CD4-positive, CD25-positive, alpha-beta regulatory T cell (primary cell): Measurements from ENCODE around the gene KIF26B. TPM values are rescaled to one million over a fixed set of nuclear protein-coding genes. Genes with fewer than 3 reads are reported as not detected.

Experiments
- ATAC-seq, 2 donors: fragments of 150-1000 bp; cut with Tn5 transposase; one replicate each; pipeline ENCODE4 v1.10.0; 2021; ENCODE audit warnings: low read depth in 2 of 2, moderate number of reproducible peaks in 2 of 2, moderate library complexity in 1 of 2
- DNase-seq, 3 donors: peaks; one replicate each; pipeline versions ENCODE4 v3.0.0 to v3.0.0-alpha.2; 2012 to 2022; ENCODE audit warnings: mixed read lengths in 1 of 3
- H3K27ac ChIP-seq: one replicate; pipeline ENCODE4 v1.7.0; 2013; ENCODE audit warnings: mild to moderate bottlenecking, low read length; ENCODE audit not compliant: insufficient read depth, poor library complexity, severe bottlenecking
- H3K27me3 ChIP-seq: one replicate; pipeline ENCODE4 v1.7.0; 2013; ENCODE audit warnings: low read length; ENCODE audit not compliant: control insufficient read depth, insufficient read depth
- H3K36me3 ChIP-seq: one replicate; pipeline ENCODE4 v1.7.0; 2013; ENCODE audit warnings: mild to moderate bottlenecking, low read length, moderate library complexity; ENCODE audit not compliant: control insufficient read depth, insufficient read depth
- H3K4me1 ChIP-seq: 2 replicates; pipeline ENCODE4 v1.7.0; 2013; ENCODE audit warnings: mild to moderate bottlenecking, low read length; ENCODE audit not compliant: insufficient read depth, control insufficient read depth, poor library complexity, severe bottlenecking
- H3K4me3 ChIP-seq: one replicate; pipeline ENCODE4 v1.7.0; 2013; ENCODE audit warnings: low read depth, mild to moderate bottlenecking, low read length, moderate library complexity
- H3K9me3 ChIP-seq, 2 experiments: 1 replicate in 1 of 2; 2 replicates in 1 of 2; pipeline ENCODE4 v1.7.0; 2013; ENCODE audit warnings: low read length in 2 of 2, mild to moderate bottlenecking in 1 of 2, moderate library complexity in 1 of 2; ENCODE audit not compliant: control insufficient read depth in 2 of 2
- H3K27ac Mint-ChIP-seq, 3 donors: one replicate each; pipeline ENCODE4 v1.8.0; 2020 to 2022; ENCODE audit warnings: mild to moderate bottlenecking in 3 of 3, mixed read lengths in 3 of 3, moderate library complexity in 2 of 3
- H3K27me3 Mint-ChIP-seq: one replicate; pipeline ENCODE4 v1.8.0; 2022; ENCODE audit warnings: mild to moderate bottlenecking, mixed read lengths
- H3K36me3 Mint-ChIP-seq: one replicate; pipeline ENCODE4 v1.8.0; 2020; ENCODE audit warnings: mixed read lengths
- H3K4me1 Mint-ChIP-seq, 4 donors: one replicate each; pipeline ENCODE4 v1.8.0; 2020 to 2022; ENCODE audit warnings: mixed read lengths in 4 of 4, mild to moderate bottlenecking in 1 of 4
- H3K4me3 Mint-ChIP-seq, 4 donors: one replicate each; pipeline ENCODE4 v1.8.0; 2020 to 2022; ENCODE audit warnings: mild to moderate bottlenecking in 4 of 4, mixed read lengths in 4 of 4, moderate library complexity in 3 of 4
- H3K9me3 Mint-ChIP-seq, 7 donors: one replicate each; pipeline ENCODE4 v1.8.0; 2020 to 2022; ENCODE audit warnings: mixed read lengths in 7 of 7, mild to moderate bottlenecking in 3 of 7, moderate library complexity in 2 of 7
- polyA plus RNA-seq, 4 donors: library from polyadenylated mRNA; unstranded; fragments of 300-500 nt; fragmentation: Illumina TruSeq; gene quantifications; one replicate each; pipeline ENCODE4 v1.2.3, GENCODE V29; 2021
- total RNA-seq: library from RNA; stranded (reverse); gene quantifications from one replicate; pipeline ENCODE4 v1.2.3, GENCODE V29; 2022

The KIF26B gene
- total and polyA plus RNA-seq, 5 donors from 2014 or later: not detected

DNA sequence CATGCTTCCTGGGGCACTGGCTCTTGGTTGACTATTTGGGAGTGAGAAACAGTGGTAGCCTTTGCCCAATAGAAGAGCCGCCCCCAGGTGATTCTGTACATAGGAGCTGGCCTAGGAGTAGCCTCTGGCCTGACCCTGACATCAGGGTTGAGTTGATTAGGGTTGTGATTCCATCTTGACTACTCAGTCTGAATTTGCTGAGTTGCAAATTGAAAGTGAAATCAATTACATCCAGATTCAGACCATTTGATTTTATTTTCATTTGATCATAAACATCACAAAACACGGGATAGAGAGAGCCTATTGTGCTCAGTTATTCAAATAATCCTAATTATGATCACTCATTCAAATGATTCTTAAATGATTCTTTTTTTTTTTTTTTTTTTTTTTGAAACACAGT, 253.2 kb downstream of the KIF26B start:
- Mint-ChIP-seq H3K27me3 (no peaks in the 10 kb centered on the region), H3K9me3 (peaks cover 0 to 2% (median 0%) of the 10 kb centered on the region in 7 donors), H3K4me3 (no peak overlapping the region), H3K4me1 (no peaks in the 10 kb centered on the region), H3K27ac (no peak overlapping the region), H3K36me3 (no peaks in the 10 kb centered on the region)
- no peak overlapping the region for H3K27ac ChIP-seq
- no peaks in the 10 kb centered on the region for H3K4me1 ChIP-seq
- H3K27me3 ChIP-seq: no peaks in the 10 kb centered on the region
- no peak for DNase-seq
- H3K36me3 ChIP-seq: no peaks in the 10 kb centered on the region
- ATAC-seq: no peak
- H3K4me3 ChIP-seq: no peak overlapping the region
- no peaks in the 10 kb centered on the region for H3K9me3 ChIP-seq

DNA sequence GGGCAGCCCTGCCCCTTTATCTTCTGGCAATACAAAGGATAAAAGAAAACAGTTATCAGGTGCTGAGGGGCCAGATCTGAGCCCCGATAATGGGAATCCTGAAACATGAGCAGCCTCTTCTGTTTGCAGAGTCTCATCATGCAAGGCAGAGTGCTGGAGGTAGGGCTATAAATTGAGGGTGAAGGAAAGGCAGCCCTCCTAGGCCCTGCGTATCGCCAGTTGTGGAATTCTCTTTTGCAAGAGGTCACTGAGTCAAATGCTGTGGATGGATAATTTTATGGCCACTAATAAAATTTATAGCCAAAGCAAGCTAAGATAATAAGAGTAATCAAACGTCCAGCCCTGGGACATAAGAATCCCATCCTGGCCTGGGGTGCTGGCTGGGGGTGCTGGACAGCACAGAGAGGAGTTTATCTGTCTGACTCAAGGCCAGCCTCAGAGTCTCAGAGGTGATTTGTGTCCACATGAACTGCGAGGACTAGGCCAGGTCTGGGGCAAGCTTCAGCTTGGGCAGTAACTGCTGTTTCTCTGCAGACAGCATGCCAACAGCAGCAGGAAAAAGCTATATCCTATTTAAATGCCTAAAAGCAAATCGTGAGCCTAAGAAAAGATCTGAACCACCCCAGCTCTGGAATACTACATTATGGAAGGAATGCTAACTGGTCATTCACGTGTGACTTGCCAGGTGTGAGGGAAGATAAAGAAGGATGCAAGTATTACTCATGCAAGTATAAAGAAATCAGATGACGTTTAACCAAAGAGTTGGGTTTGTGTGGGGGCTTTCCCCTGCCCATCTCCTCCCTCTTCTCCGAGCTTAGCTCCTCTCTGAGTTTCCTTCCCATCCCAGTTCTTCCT, 254.8 kb downstream of the KIF26B start:
- H3K9me3 ChIP-seq: no peaks in the 10 kb centered on the region
- no peaks in the 10 kb centered on the region for H3K36me3 Mint-ChIP-seq
- no peaks in the 10 kb centered on the region for H3K27me3 Mint-ChIP-seq
- H3K4me3 ChIP-seq: no peak overlapping the region
- H3K4me1 ChIP-seq: no peaks in the 10 kb centered on the region
- H3K4me3 Mint-ChIP-seq: no peak overlapping the region
- H3K9me3 Mint-ChIP-seq: peaks cover 0 to 2% (median 0%) of the 10 kb centered on the region in 7 donors
- no peak overlapping the region for H3K27ac ChIP-seq
- DNase-seq (no peak), ATAC-seq (no peak)
- no peaks in the 10 kb centered on the region for H3K27me3 ChIP-seq
- H3K36me3 ChIP-seq: no peaks in the 10 kb centered on the region
- no peak overlapping the region for H3K27ac Mint-ChIP-seq
- no peaks in the 10 kb centered on the region for H3K4me1 Mint-ChIP-seq

DNA sequence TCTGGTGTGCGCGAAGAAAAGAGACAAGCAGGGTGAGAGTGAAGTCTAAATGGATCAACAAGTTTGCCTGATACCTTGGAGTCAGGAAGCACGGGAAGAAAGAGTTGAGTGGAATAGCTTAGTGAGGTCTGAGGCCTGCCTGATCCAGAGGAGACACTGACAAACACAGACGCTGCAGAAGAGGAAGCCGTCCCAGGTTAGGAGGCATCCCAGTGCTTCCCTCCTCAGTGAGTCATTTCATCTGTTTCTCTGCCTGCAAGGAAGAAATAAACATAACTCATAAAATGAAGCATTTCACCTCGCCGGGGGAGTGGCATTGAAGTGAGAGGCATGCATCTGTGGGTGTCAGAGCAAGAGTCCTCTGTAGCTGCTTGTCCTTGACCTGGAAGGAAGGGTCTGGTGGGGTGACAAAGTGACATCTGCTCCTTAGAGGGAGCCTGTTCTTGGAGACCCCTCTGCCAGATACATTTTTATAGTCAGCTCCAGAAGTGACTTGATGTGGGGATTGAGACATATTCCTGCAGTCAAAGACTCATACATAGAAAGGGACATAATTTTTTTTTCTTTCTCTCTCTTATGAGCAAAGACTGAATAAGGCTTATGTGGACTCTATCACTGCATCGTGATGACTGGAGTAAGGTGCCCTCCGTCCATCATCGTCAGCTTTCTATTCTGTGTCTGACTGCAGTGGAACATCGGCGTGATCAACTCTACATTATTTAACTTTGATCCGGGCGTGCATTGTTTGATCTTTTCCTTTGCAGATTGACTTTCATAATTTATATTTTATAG, 256.7 kb downstream of the KIF26B start:
- H3K36me3 ChIP-seq: no peaks in the 10 kb centered on the region
- ATAC-seq (no peak), DNase-seq (no peak)
- Mint-ChIP-seq H3K4me3 (no peak overlapping the region), H3K36me3 (no peaks in the 10 kb centered on the region), H3K27me3 (no peaks in the 10 kb centered on the region), H3K27ac (peak overlapping the region in 1 of 3 donors; percentile 34), H3K4me1 (no peaks in the 10 kb centered on the region), H3K9me3 (peaks cover 0 to 2% (median 0%) of the 10 kb centered on the region in 7 donors)
- H3K4me1 ChIP-seq: no peaks in the 10 kb centered on the region
- no peak overlapping the region for H3K4me3 ChIP-seq
- no peaks in the 10 kb centered on the region for H3K9me3 ChIP-seq
- no peaks in the 10 kb centered on the region for H3K27me3 ChIP-seq
- H3K27ac ChIP-seq: no peak overlapping the region

DNA sequence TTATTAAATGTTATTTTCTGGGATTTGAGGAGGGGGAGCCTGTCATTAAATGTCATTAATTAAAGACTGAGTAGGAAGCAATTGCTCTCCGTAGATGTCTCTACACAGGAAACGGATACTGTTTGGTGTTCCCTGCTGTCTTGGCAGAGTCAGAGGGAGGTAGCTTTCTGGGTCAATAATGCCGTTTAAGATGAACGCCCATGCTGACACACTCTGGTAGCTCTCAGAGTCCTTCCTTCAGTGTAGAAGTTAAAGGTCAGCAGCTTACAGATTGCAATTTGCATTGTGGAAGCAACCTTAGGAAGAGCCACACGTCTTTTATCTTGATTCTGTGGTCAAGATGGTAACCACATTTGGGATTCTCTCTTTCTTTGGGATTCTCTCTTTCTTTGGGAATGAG, 257.5 kb downstream of the KIF26B start:
- H3K4me1 Mint-ChIP-seq: no peaks in the 10 kb centered on the region
- Histone ChIP-seq H3K4me3 (no peak overlapping the region), H3K27me3 (no peaks in the 10 kb centered on the region), H3K9me3 (no peaks in the 10 kb centered on the region), H3K4me1 (no peaks in the 10 kb centered on the region), H3K36me3 (no peaks in the 10 kb centered on the region), H3K27ac (no peak overlapping the region)
- no peaks in the 10 kb centered on the region for H3K27me3 Mint-ChIP-seq
- DNase-seq (no peak), ATAC-seq (no peak)
- peaks cover 0 to under 1% (median 0%) of the 10 kb centered on the region in 7 donors for H3K9me3 Mint-ChIP-seq
- no peaks in the 10 kb centered on the region for H3K36me3 Mint-ChIP-seq
- H3K4me3 Mint-ChIP-seq: no peak overlapping the region
- H3K27ac Mint-ChIP-seq: no peak overlapping the region

DNA sequence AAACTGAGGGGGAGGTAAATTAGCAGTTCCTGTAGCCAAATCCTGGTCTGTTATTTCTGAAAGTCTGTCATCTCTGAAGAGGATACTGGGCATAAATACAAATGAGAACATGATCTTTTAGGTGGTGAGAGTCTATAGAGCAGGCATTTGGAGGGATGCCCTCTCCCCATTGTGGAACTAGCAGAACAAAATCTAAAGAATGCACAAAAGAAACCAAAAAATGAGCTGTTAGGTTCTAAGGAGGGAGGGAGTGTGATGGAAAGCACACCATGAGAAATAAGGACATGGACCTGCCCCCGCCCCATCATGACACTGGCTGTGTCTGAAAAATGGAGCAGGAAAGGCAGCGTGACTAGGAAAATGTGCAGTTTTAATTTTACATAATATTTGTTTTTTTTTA, 262.0 kb downstream of the KIF26B start:
- H3K4me3 ChIP-seq: no peak overlapping the region
- H3K27ac ChIP-seq: no peak overlapping the region
- H3K27me3 ChIP-seq: no peaks in the 10 kb centered on the region
- no peaks in the 10 kb centered on the region for H3K36me3 Mint-ChIP-seq
- no peaks in the 10 kb centered on the region for H3K4me1 Mint-ChIP-seq
- no peak for DNase-seq
- ATAC-seq: no peak
- no peaks in the 10 kb centered on the region for H3K36me3 ChIP-seq
- H3K27ac Mint-ChIP-seq: no peak overlapping the region
- no peaks in the 10 kb centered on the region for H3K4me1 ChIP-seq
- H3K9me3 ChIP-seq: no peaks in the 10 kb centered on the region
- no peaks in the 10 kb centered on the region for H3K27me3 Mint-ChIP-seq
- H3K9me3 Mint-ChIP-seq: no peaks in the 10 kb centered on the region
- no peak overlapping the region for H3K4me3 Mint-ChIP-seq

DNA sequence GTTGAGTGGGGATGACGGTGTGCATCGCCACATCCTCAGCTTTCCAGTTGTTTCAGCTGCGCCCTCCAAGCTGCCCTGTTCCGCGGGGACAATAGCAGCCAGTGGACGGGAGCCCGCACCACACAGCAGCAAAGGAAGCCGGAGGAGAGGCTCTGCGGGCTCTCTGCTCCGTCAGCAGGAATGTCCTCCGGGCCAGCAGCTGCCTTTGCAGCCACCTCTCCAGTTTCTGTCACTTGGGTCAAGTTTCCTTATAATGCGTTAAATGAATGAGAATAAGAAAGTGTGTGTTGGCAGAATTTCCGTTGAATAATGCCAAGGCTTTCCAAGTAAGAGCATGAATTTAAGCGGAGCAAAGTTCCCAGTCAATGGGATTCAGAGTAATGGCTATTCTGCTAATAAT, 263.3 kb downstream of the KIF26B start:
- Histone ChIP-seq H3K9me3 (no peaks in the 10 kb centered on the region), H3K4me1 (no peaks in the 10 kb centered on the region), H3K36me3 (no peaks in the 10 kb centered on the region), H3K4me3 (no peak overlapping the region), H3K27me3 (no peaks in the 10 kb centered on the region), H3K27ac (no peak overlapping the region)
- Mint-ChIP-seq H3K27ac (no peak overlapping the region), H3K36me3 (no peaks in the 10 kb centered on the region), H3K4me1 (no peaks in the 10 kb centered on the region), H3K4me3 (no peak overlapping the region), H3K27me3 (no peaks in the 10 kb centered on the region), H3K9me3 (no peaks in the 10 kb centered on the region)
- DNase-seq: no peak
- ATAC-seq: no peak

DNA sequence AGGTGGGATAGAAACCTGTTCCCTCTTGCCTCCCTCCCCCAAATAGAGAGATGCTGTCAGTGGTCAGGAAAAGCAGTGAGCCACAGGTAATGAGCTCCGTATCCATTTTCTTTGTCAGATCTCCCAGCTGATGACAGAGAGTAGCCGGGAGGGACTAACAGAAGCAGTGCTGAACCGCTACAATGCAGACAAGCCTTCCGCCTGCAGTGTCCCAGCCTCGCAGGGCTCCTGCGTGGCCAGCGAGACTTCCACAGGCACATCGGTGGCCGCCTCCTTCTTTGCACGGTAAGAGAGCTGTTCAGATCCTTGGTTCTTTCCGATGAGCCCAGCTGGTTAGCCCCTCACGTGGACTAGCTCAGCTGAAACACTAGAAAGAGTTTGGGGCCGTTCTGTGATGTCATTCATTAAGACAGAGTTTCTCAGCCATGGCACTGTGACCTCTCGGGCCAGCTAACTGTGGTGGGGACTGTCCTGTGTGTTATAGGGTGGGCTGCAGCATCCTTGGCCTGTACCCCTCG, 264.7 kb downstream of the KIF26B start:
- Histone ChIP-seq H3K27ac (no peak overlapping the region), H3K27me3 (no peaks in the 10 kb centered on the region), H3K4me3 (no peak overlapping the region), H3K36me3 (no peaks in the 10 kb centered on the region), H3K4me1 (no peaks in the 10 kb centered on the region), H3K9me3 (no peaks in the 10 kb centered on the region)
- peaks cover 0 to 1% (median 0%) of the 10 kb centered on the region in 7 donors for H3K9me3 Mint-ChIP-seq
- ATAC-seq: no peak
- DNase-seq: no peak
- H3K36me3 Mint-ChIP-seq: no peaks in the 10 kb centered on the region
- no peaks in the 10 kb centered on the region for H3K4me1 Mint-ChIP-seq
- no peak overlapping the region for H3K27ac Mint-ChIP-seq
- no peaks in the 10 kb centered on the region for H3K27me3 Mint-ChIP-seq
- no peak overlapping the region for H3K4me3 Mint-ChIP-seq
